SK-N-SH treated with all-trans-retinoic acid at 6 μM for 48 hours (cell line): Measurements from ENCODE around the gene DHX16.

Experiments used
- BACH2 ChIP-seq: fragments of 250-450 bp; sonication (Bioruptor Pico); IDR thresholded peaks from 2 replicates; pipeline ENCODE4 v1.9.0; 2021; ENCODE audit warnings: mild to moderate bottlenecking, borderline replicate concordance
- CSDC2 ChIP-seq: fragments of 250-450 bp; sonication (Bioruptor Pico); IDR thresholded peaks from 2 replicates; pipeline ENCODE4 v1.5.0; 2020; ENCODE audit warnings: mild to moderate bottlenecking, moderate library complexity
- GLIS3 ChIP-seq: fragments of 250-450 bp; sonication (Bioruptor Pico); IDR thresholded peaks from 2 replicates; pipeline ENCODE4 v1.5.0; 2020; ENCODE audit warnings: mild to moderate bottlenecking, moderate library complexity
- PPARA ChIP-seq: fragments of 250-450 bp; sonication (Bioruptor Pico); IDR thresholded peaks from 2 replicates; pipeline ENCODE4 v1.5.0; 2020; ENCODE audit warnings: mild to moderate bottlenecking, borderline replicate concordance
- SNAI2 ChIP-seq: fragments of 250-450 bp; sonication (Bioruptor Pico); IDR thresholded peaks from 2 replicates; pipeline ENCODE4 v1.5.0; 2020; ENCODE audit warnings: mild to moderate bottlenecking, moderate library complexity
- ZC3H10 ChIP-seq: fragments of 250-450 bp; sonication (Bioruptor Pico); IDR thresholded peaks from 2 replicates; pipeline ENCODE4 v1.5.1; 2021; ENCODE audit warnings: mild to moderate bottlenecking, moderate library complexity
- ZFP3 ChIP-seq: fragments of 250-450 bp; sonication (Bioruptor Pico); IDR thresholded peaks from 2 replicates; pipeline ENCODE4 v1.5.0; 2020; ENCODE audit warnings: mild to moderate bottlenecking, moderate library complexity
- ZFP30 ChIP-seq: fragments of 450-650 bp; formaldehyde crosslinking; IDR thresholded peaks from 2 replicates; pipeline ENCODE4 v1.5.0; 2022; ENCODE audit warnings: mild to moderate bottlenecking, moderate library complexity
- ZNF565 ChIP-seq: fragments of 450-650 bp; formaldehyde crosslinking; conservative IDR thresholded peaks from 2 replicates; pipeline ENCODE4 v1.5.0; 2020; ENCODE audit warnings: low read depth, mild to moderate bottlenecking, moderate library complexity
- TF ChIP-seq, protein P1 (sequence below): fragments of 250-450 bp; sonication (Bioruptor Pico); IDR thresholded peaks from 2 replicates; pipeline ENCODE4 v1.5.1; 2020; ENCODE audit warnings: low read depth, mild to moderate bottlenecking, moderate library complexity
- TF ChIP-seq, protein P2 (sequence below): fragments of 250-450 bp; sonication (Bioruptor Pico); IDR thresholded peaks from 2 replicates; pipeline ENCODE4 v1.8.0; 2020; ENCODE audit warnings: mild to moderate bottlenecking, moderate library complexity, borderline replicate concordance
- TF ChIP-seq, protein P3 (sequence below): fragments of 250-450 bp; sonication (Bioruptor Pico); IDR thresholded peaks from 2 replicates; pipeline ENCODE4 v1.5.1; 2021; ENCODE audit warnings: mild to moderate bottlenecking, moderate library complexity

DNA sequence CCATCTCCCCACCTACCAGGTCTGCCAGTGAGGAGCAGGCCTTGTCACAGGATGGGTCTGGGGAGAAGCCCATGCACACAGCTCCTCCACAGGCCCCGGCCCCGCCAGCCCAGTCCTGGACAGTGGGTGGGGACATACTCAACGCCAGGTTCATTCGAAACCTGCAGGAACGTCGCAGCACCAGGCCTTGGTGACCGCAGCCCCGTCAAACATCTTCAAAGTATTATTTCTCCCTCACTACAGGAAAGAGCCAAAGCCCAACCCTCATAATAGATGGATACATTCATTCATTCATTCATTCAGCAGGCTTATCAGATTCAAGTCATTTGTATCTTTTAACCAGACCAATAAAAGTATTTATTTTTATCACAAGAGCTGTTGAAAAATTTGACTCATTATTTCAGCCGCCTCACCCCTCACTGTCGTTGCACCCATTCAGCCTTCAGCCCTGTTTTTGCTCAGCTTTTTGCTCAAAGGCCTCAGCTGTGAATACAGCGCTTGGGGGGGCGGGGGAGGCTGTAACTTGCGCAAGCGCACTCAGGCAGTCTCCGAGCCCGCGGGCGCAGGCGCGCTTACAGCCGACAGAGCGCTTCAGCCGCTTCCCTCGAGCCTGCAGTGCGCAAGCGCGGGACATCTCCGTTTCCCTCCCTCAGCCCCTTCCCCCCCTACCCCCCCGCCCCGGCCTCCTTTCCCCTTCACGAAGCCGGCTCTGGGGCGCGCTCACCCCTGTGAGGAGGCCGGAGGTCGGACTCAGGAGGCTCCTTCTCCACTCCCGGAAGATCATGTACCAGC is 26.2 kb downstream of the DHX16 start, which contains the start of gene C6orf136:
- TF ChIP-seq CSDC2 (CRISPR knock-in tag), result no peak
- no peak for TF ChIP-seq ZFP30 (CRISPR knock-in tag)
- TF ChIP-seq, protein P1, sequence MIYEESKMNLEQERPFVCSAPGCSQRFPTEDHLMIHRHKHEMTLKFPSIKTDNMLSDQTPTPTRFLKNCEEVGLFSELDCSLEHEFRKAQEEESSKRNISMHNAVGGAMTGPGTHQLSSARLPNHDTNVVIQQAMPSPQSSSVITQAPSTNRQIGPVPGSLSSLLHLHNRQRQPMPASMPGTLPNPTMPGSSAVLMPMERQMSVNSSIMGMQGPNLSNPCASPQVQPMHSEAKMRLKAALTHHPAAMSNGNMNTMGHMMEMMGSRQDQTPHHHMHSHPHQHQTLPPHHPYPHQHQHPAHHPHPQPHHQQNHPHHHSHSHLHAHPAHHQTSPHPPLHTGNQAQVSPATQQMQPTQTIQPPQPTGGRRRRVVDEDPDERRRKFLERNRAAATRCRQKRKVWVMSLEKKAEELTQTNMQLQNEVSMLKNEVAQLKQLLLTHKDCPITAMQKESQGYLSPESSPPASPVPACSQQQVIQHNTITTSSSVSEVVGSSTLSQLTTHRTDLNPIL (CRISPR knock-in tag), result no peak
- no peak for TF ChIP-seq ZNF565 (CRISPR knock-in tag)
- TF ChIP-seq, protein P2, sequence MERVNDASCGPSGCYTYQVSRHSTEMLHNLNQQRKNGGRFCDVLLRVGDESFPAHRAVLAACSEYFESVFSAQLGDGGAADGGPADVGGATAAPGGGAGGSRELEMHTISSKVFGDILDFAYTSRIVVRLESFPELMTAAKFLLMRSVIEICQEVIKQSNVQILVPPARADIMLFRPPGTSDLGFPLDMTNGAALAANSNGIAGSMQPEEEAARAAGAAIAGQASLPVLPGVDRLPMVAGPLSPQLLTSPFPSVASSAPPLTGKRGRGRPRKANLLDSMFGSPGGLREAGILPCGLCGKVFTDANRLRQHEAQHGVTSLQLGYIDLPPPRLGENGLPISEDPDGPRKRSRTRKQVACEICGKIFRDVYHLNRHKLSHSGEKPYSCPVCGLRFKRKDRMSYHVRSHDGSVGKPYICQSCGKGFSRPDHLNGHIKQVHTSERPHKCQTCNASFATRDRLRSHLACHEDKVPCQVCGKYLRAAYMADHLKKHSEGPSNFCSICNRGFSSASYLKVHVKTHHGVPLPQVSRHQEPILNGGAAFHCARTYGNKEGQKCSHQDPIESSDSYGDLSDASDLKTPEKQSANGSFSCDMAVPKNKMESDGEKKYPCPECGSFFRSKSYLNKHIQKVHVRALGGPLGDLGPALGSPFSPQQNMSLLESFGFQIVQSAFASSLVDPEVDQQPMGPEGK (CRISPR knock-in tag), result no peak
- TF ChIP-seq GLIS3 (CRISPR knock-in tag), result no peak
- no peak for TF ChIP-seq BACH2
- TF ChIP-seq SNAI2 (CRISPR knock-in tag), result no peak
- no peak for TF ChIP-seq ZC3H10 (CRISPR knock-in tag)
- no peak for TF ChIP-seq PPARA (CRISPR knock-in tag)
- TF ChIP-seq, protein P3, sequence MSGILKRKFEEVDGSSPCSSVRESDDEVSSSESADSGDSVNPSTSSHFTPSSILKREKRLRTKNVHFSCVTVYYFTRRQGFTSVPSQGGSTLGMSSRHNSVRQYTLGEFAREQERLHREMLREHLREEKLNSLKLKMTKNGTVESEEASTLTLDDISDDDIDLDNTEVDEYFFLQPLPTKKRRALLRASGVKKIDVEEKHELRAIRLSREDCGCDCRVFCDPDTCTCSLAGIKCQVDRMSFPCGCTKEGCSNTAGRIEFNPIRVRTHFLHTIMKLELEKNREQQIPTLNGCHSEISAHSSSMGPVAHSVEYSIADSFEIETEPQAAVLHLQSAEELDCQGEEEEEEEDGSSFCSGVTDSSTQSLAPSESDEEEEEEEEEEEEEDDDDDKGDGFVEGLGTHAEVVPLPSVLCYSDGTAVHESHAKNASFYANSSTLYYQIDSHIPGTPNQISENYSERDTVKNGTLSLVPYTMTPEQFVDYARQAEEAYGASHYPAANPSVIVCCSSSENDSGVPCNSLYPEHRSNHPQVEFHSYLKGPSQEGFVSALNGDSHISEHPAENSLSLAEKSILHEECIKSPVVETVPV (CRISPR knock-in tag), result no peak
- TF ChIP-seq ZFP3, result no peak
